Measurements from ENCODE around the gene DCX.

The DCX gene

DNA sequence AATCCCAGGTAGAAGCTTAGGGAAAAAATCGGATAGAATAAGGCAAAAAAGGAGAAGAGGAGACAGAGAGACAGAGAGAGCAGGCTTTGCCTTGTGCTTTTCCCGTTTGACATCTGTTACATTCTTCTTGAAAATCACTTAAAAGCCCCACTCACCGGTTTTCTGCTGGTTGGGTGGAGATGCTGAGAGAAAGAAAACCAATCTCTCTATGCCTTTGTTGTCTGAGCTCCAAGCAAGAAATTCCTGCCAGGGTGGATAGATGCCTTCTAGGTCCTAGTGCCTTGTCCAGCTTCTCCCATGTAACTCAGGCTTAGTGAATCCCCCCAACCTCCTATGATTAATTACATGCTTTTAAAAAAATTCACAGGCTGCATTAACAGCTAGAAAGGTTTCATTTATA, at the start of gene DCX:
Gene DCX, minus strand, starts transcription at position 210 of the 400 bp plus-strand sequence. CDS start 1,794 bp downstream, outside the sequence.
- no peak for DNase-seq (ENCODE audit: low read depth, low spot score)
- H3K27ac ChIP-seq: no peak within 1 kb of the TSS
- H3K9me3 ChIP-seq (ENCODE audit: low read depth, low read length): no peaks in the 10 kb centered on the region
- no peak for TF ChIP-seq FOXP2 (optimal IDR thresholded peaks at IDR 0.05; ENCODE audit: control extremely low read depth, extremely low read length, insufficient read depth)
- TF ChIP-seq POLR2AphosphoS5 (IDR thresholded peaks at IDR 0.05; ENCODE audit: borderline replicate concordance, low read depth, low read length): no peak
- no peak for TF ChIP-seq EZH2 (IDR thresholded peaks at IDR 0.05)
- H3K4me3 ChIP-seq: no peak within 1 kb of the TSS
- no peaks in the 10 kb centered on the region for H3K36me3 ChIP-seq (ENCODE audit: insufficient read depth, low read length)
- no peak within 1 kb of the TSS for H3K9ac ChIP-seq (ENCODE audit: insufficient read length)

DNA sequence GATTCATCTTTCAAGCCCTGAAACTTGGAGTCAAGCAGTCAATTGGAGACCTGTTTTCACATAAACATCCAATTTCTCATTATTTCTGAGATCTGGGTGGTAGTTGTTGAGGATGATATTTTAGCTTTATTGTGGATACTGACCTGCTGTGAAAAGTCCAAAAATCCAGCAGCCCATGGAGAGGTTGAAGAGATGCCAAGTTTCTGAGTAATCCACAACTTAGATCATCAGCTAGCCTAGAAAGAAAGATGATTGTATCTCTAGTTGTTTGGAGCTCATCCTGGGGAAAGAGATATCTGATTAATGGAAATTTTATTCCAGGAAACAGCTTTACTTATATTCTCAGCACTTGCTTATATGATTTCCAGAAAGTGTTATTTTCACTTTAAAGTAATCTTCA, 48.6 kb upstream of the DCX start:
- TF ChIP-seq EZH2 (IDR thresholded peaks at IDR 0.05) (no peak), POLR2AphosphoS5 (IDR thresholded peaks at IDR 0.05; ENCODE audit: borderline replicate concordance, low read depth, low read length) (no peak), FOXP2 (optimal IDR thresholded peaks at IDR 0.05; ENCODE audit: control extremely low read depth, extremely low read length, insufficient read depth) (no peak)
- Histone ChIP-seq H3K9me3 (ENCODE audit: low read depth, low read length) (no peaks in the 10 kb centered on the region), H3K36me3 (ENCODE audit: insufficient read depth, low read length) (no peaks in the 10 kb centered on the region), H3K9ac (ENCODE audit: insufficient read length) (no peak overlapping the region), H3K4me3 (no peak overlapping the region), H3K27ac (no peak overlapping the region)
- DNase-seq (ENCODE audit: low read depth, low spot score): no peak

DNA sequence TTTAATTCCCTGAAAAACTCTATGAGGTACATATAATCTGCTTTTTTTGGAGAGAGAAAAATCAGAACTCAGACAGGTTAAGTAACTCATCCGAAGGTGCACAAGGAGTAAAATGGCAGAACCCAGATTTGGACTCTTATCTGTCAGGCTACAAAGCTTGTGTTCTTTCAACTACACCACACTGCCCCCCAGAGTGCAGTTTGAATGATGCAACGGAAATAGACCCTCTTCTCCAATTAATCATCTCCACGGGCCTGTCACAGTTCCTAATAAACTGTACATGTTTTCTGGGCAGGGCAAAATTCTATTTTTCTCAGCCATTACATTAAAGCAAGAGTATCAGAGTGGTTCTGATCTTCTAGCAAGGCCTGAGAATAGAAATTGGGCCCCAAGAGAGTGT, 35.3 kb upstream of the DCX start:
- TF ChIP-seq FOXP2 (optimal IDR thresholded peaks at IDR 0.05; ENCODE audit: control extremely low read depth, extremely low read length, insufficient read depth): no peak
- TF ChIP-seq EZH2 (IDR thresholded peaks at IDR 0.05): no peak
- TF ChIP-seq POLR2AphosphoS5 (IDR thresholded peaks at IDR 0.05; ENCODE audit: borderline replicate concordance, low read depth, low read length): no peak
- H3K9me3 ChIP-seq (ENCODE audit: low read depth, low read length): no peaks in the 10 kb centered on the region
- no peaks in the 10 kb centered on the region for H3K36me3 ChIP-seq (ENCODE audit: insufficient read depth, low read length)
- H3K4me3 ChIP-seq: no peak overlapping the region
- H3K9ac ChIP-seq (ENCODE audit: insufficient read length): no peak overlapping the region
- DNase-seq (ENCODE audit: low read depth, low spot score): peak; percentile 1
- no peak overlapping the region for H3K27ac ChIP-seq

DNA sequence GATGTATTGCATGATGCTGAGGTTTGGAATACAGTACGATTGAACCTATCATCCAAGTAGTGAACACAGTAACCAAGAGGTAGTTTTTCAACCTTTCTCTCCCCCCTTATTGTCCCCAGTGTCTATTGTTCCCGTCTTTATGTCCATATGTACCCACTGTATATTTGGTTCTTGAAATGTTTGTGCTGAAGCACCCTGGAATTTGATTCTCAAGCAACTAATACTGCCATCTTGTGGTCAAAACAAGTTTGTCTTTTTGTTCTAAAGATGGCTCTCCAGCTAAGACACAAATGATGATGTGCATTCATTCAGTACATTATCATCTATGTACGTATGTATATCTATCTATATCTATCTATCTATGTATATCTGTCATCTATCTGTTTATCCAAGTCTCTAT, 33.5 kb upstream of the DCX start:
- Histone ChIP-seq H3K4me3 (no peak overlapping the region), H3K9ac (ENCODE audit: insufficient read length) (no peak overlapping the region), H3K27ac (no peak overlapping the region), H3K9me3 (ENCODE audit: low read depth, low read length) (no peaks in the 10 kb centered on the region), H3K36me3 (ENCODE audit: insufficient read depth, low read length) (no peaks in the 10 kb centered on the region)
- TF ChIP-seq POLR2AphosphoS5 (IDR thresholded peaks at IDR 0.05; ENCODE audit: borderline replicate concordance, low read depth, low read length): no peak
- TF ChIP-seq EZH2 (IDR thresholded peaks at IDR 0.05): no peak
- no peak for TF ChIP-seq FOXP2 (optimal IDR thresholded peaks at IDR 0.05; ENCODE audit: control extremely low read depth, extremely low read length, insufficient read depth)
- peak; percentile 16 for DNase-seq (ENCODE audit: low read depth, low spot score)

DNA sequence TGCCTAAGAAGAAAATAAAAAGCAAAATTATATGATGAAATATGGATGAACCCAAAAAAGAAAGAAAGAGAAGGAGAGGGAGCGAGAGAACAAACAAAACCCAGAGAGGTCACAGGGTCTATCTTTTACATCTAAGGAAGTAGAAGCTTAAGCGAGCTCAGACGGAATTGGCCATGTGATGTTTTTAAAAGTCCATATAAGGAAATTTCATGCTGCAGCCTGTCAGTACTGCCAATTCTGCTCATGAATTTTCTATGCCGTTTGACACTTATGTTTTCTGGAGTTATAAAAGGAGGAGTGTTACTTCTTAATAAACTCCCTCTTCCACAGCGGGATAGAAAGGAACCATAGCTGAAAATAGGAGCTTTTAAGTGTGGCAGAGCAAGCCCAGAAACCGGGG, 32.9 kb upstream of the DCX start:
- TF ChIP-seq FOXP2 (optimal IDR thresholded peaks at IDR 0.05; ENCODE audit: control extremely low read depth, extremely low read length, insufficient read depth) (no peak), POLR2AphosphoS5 (IDR thresholded peaks at IDR 0.05; ENCODE audit: borderline replicate concordance, low read depth, low read length) (no peak), EZH2 (IDR thresholded peaks at IDR 0.05) (no peak)
- DNase-seq (ENCODE audit: low read depth, low spot score): no peak
- Histone ChIP-seq H3K9ac (ENCODE audit: insufficient read length) (no peak overlapping the region), H3K9me3 (ENCODE audit: low read depth, low read length) (no peaks in the 10 kb centered on the region), H3K4me3 (no peak overlapping the region), H3K27ac (no peak overlapping the region), H3K36me3 (ENCODE audit: insufficient read depth, low read length) (no peaks in the 10 kb centered on the region)

DNA sequence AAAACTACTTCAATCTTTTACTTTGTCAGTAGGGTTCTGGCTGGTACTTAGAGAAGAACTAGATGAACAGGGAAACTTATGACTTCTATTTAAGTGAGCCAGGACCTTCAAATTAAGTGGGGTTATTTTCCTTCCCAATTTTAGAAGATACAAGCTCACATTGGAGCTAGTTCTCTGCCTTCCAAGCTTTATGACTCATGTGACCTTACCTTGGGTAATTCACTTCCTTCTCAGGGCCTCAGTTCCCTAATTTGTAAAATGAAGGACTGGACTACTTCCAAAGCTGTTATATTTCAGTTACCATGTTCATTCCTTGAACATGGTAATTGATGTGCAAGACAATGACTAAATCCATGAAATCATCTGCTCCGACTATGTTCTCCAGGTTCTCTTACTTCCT, 32.0 kb upstream of the DCX start:
- Histone ChIP-seq H3K9me3 (ENCODE audit: low read depth, low read length) (no peaks in the 10 kb centered on the region), H3K9ac (ENCODE audit: insufficient read length) (no peak overlapping the region), H3K4me3 (no peak overlapping the region), H3K36me3 (ENCODE audit: insufficient read depth, low read length) (no peaks in the 10 kb centered on the region), H3K27ac (no peak overlapping the region)
- no peak for DNase-seq (ENCODE audit: low read depth, low spot score)
- no peak for TF ChIP-seq POLR2AphosphoS5 (IDR thresholded peaks at IDR 0.05; ENCODE audit: borderline replicate concordance, low read depth, low read length)
- TF ChIP-seq FOXP2 (optimal IDR thresholded peaks at IDR 0.05; ENCODE audit: control extremely low read depth, extremely low read length, insufficient read depth): no peak
- no peak for TF ChIP-seq EZH2 (IDR thresholded peaks at IDR 0.05)

DNA sequence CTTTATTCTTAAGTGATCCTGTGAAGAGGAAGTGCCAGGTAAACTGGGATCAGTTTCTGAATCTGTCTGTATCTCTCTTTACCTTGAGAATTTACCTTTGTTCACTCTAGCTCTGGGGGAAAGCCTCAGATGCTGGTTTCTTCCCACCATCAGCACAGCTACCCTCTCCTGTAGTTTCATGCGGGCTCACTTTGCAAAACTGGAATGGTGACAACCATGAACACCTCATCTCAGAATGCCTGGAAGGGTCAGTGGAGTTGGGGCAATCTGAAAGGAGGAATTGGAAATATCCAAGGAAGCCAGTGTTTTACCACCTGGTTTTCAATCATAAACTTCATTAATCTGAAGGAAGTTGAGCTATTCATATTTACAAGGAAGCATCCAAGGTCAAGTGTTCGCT, 30.8 kb upstream of the DCX start:
- Histone ChIP-seq H3K27ac (no peak overlapping the region), H3K9me3 (ENCODE audit: low read depth, low read length) (no peaks in the 10 kb centered on the region), H3K36me3 (ENCODE audit: insufficient read depth, low read length) (no peaks in the 10 kb centered on the region), H3K4me3 (no peak overlapping the region), H3K9ac (ENCODE audit: insufficient read length) (no peak overlapping the region)
- no peak for DNase-seq (ENCODE audit: low read depth, low spot score)
- no peak for TF ChIP-seq EZH2 (IDR thresholded peaks at IDR 0.05)
- TF ChIP-seq FOXP2 (optimal IDR thresholded peaks at IDR 0.05; ENCODE audit: control extremely low read depth, extremely low read length, insufficient read depth): no peak
- TF ChIP-seq POLR2AphosphoS5 (IDR thresholded peaks at IDR 0.05; ENCODE audit: borderline replicate concordance, low read depth, low read length): no peak

DNA sequence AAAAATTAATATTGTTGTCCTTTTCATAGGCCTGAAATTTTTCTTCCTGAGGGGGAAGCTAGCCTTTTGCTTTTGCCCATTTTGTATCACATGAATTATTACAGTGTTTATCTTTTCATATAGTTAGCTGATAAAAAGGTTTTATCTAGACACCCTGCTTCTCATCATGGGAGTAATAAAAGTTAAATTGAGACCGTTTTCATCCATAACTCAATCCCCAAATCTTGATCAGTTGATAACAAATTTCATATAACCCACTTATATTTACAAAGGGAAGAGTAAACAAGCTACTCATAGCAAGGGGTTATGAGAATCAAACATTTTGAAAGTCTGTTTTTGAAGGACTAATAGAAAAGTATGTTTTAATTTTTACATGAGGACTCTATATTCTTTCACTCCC, 23.5 kb upstream of the DCX start:
- no peaks in the 10 kb centered on the region for H3K36me3 ChIP-seq (ENCODE audit: insufficient read depth, low read length)
- H3K4me3 ChIP-seq: no peak overlapping the region
- no peak for DNase-seq (ENCODE audit: low read depth, low spot score)
- H3K9ac ChIP-seq (ENCODE audit: insufficient read length): no peak overlapping the region
- TF ChIP-seq EZH2 (IDR thresholded peaks at IDR 0.05): no peak
- TF ChIP-seq POLR2AphosphoS5 (IDR thresholded peaks at IDR 0.05; ENCODE audit: borderline replicate concordance, low read depth, low read length): no peak
- no peak for TF ChIP-seq FOXP2 (optimal IDR thresholded peaks at IDR 0.05; ENCODE audit: control extremely low read depth, extremely low read length, insufficient read depth)
- H3K9me3 ChIP-seq (ENCODE audit: low read depth, low read length): no peaks in the 10 kb centered on the region
- H3K27ac ChIP-seq: no peak overlapping the region

DNA sequence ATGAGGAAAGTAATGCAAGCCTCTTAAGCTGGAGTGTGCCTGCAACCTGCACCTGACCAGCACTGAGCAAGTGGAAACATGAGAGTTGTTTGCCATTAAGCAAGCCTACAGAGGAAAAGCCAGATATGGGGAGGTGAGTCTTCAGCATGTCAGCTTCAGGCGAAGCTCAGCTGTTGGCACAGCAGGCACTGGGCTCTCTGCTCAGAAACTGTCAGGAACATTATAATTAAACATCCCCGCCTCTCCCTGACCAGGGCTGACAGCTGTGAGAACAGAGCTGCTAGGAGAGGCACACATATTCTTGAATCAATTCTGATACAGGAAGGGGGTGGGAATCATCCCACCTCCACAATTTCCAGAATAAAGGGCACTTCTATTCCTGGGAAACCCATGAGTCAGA, 19.0 kb upstream of the DCX start:
- TF ChIP-seq FOXP2 (optimal IDR thresholded peaks at IDR 0.05; ENCODE audit: control extremely low read depth, extremely low read length, insufficient read depth): no peak
- no peak for TF ChIP-seq POLR2AphosphoS5 (IDR thresholded peaks at IDR 0.05; ENCODE audit: borderline replicate concordance, low read depth, low read length)
- no peak for TF ChIP-seq EZH2 (IDR thresholded peaks at IDR 0.05)
- DNase-seq (ENCODE audit: low read depth, low spot score): no peak
- no peak overlapping the region for H3K4me3 ChIP-seq
- H3K27ac ChIP-seq: no peak overlapping the region
- no peak overlapping the region for H3K9ac ChIP-seq (ENCODE audit: insufficient read length)
- H3K9me3 ChIP-seq (ENCODE audit: low read depth, low read length): no peaks in the 10 kb centered on the region
- no peaks in the 10 kb centered on the region for H3K36me3 ChIP-seq (ENCODE audit: insufficient read depth, low read length)

All from SK-N-MC (cell line).